GM19193 (cell line): ENCODE data around the gene CISD1.

Experiments
- POLR2A ChIP-seq: IDR thresholded peaks from 4 replicates; pipeline ENCODE4 v1.6.1; 2011; ENCODE audit not compliant: insufficient read depth, insufficient read length; ENCODE audit errors: extremely low read depth

CISD1 gene

GRCh38 chr10:58293989-58294388, 25.0 kb downstream of the CISD1 start:
- TF ChIP-seq POLR2A: no peak

DNA sequence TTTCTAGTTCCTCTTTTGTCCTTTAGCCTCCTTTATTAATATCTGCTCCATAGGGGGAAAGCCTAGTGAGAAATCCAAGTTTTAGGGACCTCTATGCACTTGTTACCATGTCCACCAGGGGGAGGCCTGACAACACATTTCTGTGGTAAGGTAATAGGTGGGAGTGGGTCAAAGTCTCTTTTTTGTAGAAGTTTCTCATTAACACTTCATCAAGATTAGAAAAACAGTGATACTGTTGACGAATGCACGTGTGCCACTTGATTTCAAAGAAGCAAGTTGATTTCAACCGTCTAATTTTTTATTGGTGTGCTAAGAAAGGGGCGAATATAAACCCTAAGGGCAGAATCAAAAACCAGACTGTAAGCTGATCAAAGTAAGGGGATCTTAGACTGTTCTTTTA, 30.6 kb downstream of the CISD1 start:
- no peak for TF ChIP-seq POLR2A

GRCh38 chr10:58300676-58301075, 31.7 kb downstream of the CISD1 start:
- no peak for TF ChIP-seq POLR2A

- no peak for TF ChIP-seq POLR2A
Observed at GRCh38 chr10:58302254-58302653, 33.3 kb downstream of the CISD1 start.

DNA sequence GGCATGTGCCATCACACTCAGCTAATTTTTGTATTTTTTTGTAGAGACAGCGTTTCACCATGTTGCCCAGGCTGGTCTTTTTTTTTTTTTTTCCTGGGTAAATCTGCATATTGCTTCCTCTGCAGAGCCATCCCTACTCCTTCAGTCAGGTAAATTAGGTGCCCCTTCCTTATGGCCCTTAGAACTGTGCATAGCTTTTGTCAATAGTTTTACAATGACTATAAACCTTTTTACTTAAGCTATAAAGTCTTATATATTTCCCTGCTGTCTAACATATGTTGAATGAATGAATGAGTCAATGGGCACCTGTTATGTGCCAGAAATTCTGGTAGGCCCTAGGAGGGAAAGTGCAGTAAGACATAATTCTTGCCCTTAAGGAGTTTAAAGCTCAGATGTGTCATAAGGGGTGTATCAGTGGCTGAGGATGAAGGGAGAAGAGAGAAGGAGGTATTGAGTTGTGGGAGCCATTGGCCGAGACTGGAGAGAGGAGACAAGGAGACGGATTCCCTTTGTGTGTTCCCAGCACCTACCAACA, 35.2 kb downstream of the CISD1 start:
- TF ChIP-seq POLR2A: no peak

DNA sequence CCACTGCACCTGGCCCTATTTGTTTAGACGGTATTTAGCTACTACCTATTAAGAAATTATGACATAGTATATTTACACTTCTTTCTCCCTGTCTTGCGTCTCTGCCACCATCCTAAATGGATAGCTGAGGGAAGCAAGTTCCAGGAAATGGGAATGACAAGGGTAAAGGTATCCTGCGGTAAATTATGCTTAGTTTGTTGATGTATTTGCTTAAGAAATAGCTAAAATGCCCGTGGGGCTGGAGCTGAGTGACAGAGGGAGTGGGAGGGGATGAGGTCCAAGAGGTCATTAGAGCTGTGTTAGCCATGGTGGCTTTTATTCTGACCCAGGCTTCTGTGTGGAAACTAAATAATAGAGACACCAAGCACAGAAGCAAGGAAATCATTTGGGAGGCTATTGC, 36.9 kb downstream of the CISD1 start:
- no peak for TF ChIP-seq POLR2A

GRCh38 chr10:58307676-58308075, 38.7 kb downstream of the CISD1 start:
- no peak for TF ChIP-seq POLR2A

DNA sequence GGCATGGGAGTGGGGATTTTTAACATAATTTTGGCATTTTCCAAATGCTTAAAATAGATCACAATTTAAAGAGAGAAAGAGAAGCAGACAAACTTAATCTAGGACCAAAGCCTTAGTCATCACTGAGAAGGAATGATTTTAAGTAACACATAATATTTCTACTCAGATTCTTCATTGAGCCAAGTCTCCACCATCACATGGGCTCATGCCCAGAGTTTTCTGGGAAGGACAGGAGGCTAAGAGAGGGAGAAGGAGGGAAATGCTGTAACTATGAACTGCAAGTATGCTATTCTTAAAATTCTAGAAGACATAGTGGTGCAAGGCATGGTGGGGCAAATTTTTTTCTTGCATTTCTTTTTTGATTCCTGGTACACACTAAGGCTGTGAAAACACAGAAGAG, 42.1 kb downstream of the CISD1 start:
- TF ChIP-seq POLR2A: no peak

GRCh38 chr10:58316874-58317273, 47.9 kb downstream of the CISD1 start:
- TF ChIP-seq POLR2A: no peak

GRCh38 chr10:58318346-58318745, 49.4 kb downstream of the CISD1 start:
- TF ChIP-seq POLR2A: no peak

- TF ChIP-seq POLR2A: no peak
Observed at GRCh38 chr10:58319599-58319998, 50.6 kb downstream of the CISD1 start.

DNA sequence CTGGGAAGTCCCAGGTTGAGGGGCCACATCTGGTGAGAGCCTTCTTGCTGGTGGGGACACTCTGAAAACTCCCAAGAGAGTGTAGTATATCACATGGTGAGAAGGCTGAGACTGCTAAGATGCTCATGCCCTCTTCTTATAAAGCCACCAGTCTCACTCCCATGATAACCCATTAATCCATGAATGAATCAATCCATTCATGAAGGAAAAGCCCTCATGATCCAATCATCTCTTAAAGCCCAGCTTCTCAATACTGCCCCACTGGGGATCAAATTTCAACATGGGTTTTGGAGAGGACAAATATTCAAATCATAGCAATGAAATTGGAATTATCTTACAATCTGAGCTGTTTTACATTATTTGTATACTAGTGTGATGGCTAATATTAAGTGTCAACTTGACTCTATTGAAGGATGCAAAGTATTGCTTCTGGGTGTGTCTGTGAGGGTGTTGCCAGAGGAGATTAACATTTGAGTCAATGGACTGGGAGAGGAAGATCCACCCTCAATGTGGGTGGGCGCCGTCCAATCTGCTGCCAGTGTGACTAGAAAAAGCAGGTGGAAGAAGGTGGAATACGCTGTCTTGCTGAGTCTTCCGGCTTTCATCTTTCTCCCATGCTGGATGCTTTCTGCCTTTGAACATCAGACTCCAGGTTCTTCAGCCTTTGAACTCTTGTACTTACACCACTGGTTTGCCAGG, 51.5 kb downstream of the CISD1 start:
- no peak for TF ChIP-seq POLR2A

GRCh38 chr10:58322072-58322834, 53.3 kb downstream of the CISD1 start:
- TF ChIP-seq POLR2A: no peak

GRCh38 chr10:58322835-58323209, 53.9 kb downstream of the CISD1 start:
- no peak for TF ChIP-seq POLR2A

DNA sequence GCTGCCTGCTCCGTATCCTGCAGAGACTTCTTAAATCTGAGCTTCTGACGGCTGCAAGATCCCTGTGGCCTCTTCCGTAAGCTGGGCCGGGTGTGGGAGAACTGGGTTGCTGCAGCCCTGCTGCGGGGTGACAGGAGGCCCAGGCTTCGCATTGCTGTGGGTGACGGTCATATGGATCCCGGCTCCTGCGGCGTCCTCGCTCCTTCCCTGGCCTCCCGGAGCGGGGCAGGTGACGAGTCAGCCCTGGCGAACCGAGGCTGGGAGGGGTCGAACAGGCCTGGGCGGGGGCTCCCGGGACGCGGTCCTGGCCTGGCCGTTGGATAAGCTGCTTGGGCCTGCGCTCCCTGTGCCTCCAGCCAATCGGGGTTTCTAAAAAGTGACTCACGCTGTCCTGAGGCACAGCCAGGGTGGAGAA, 58.0 kb downstream of the CISD1 start:
- TF ChIP-seq POLR2A: no peak

DNA sequence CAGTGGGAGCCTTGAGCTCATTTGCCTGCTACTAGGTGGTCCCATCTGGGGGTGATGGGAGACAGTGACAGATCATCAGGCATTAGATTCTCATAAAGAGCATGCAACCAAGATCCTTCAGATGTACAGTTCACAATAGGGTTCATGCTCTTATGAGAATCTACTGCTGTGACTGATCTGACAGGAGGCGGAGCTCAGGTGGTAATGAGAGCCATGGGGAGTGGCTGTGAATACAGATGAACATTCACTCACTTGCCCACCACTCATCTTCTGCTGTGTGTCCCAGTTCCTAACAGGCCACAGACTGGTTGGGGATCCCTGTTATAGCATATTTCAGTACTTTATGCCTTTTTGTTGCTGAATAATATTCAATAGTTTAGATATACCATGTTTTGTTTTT, 59.3 kb downstream of the CISD1 start:
- TF ChIP-seq POLR2A: no peak
